ENCODE results near the gene POLR2E.

DNA sequence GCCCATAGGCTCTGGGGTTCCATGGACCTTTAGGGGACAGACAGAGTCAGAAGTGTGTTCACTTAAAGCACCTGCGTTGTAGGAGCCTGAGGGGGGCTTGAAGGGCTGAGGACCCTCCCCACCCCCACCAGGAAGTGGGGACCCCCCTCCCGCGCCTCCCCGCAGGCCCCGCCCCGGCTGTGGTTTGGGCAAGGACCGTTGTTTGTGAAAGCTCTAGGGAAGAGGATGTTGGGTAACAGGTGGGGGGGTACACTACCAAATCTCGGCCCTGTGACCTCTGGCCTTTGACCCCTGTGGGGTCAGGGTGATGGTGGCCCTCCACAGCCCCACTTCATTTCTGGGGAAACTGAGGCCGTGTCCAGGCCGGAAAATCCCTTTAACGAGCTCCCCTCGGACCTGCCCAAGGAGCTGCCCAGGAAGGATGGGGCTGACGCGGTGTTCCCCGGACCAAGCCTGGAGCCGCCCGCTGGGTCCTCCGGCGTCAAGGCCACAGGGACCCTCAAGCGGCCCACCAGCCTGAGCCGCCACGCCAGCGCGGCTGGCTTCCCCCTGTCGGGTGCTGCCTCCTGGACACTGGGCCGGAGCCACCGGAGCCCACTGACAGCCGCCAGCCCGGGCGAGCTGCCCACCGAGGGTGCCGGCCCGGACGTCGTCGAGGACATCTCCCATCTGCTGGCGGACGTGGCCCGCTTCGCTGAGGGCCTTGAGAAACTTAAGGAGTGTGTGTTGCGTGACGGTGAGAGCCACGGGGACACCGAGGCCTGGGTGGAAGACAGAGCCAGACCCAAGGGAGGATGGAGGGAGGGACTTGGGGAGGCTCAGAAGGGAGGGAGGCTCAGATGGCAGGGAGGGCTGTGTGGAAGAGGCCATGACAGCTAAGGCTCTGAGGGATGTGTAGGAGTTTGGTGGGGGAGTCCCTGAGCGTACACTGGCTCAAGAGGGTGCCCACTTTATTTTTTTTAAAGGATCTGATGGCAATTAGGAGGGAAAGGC is 26.9 kb downstream of the POLR2E start:
- TF ChIP-seq EP300 (IDR thresholded peaks at IDR 0.05) (no peak), POLR2A (IDR thresholded peaks at IDR 0.05) (no peak), POLR2AphosphoS5 (IDR thresholded peaks at IDR 0.05) (no peak)
- TF ChIP-seq, protein P1, sequence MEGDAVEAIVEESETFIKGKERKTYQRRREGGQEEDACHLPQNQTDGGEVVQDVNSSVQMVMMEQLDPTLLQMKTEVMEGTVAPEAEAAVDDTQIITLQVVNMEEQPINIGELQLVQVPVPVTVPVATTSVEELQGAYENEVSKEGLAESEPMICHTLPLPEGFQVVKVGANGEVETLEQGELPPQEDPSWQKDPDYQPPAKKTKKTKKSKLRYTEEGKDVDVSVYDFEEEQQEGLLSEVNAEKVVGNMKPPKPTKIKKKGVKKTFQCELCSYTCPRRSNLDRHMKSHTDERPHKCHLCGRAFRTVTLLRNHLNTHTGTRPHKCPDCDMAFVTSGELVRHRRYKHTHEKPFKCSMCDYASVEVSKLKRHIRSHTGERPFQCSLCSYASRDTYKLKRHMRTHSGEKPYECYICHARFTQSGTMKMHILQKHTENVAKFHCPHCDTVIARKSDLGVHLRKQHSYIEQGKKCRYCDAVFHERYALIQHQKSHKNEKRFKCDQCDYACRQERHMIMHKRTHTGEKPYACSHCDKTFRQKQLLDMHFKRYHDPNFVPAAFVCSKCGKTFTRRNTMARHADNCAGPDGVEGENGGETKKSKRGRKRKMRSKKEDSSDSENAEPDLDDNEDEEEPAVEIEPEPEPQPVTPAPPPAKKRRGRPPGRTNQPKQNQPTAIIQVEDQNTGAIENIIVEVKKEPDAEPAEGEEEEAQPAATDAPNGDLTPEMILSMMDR (IDR thresholded peaks at IDR 0.05): no peak
